ENCODE results near the gene WWC2.

The WWC2 gene

DNA sequence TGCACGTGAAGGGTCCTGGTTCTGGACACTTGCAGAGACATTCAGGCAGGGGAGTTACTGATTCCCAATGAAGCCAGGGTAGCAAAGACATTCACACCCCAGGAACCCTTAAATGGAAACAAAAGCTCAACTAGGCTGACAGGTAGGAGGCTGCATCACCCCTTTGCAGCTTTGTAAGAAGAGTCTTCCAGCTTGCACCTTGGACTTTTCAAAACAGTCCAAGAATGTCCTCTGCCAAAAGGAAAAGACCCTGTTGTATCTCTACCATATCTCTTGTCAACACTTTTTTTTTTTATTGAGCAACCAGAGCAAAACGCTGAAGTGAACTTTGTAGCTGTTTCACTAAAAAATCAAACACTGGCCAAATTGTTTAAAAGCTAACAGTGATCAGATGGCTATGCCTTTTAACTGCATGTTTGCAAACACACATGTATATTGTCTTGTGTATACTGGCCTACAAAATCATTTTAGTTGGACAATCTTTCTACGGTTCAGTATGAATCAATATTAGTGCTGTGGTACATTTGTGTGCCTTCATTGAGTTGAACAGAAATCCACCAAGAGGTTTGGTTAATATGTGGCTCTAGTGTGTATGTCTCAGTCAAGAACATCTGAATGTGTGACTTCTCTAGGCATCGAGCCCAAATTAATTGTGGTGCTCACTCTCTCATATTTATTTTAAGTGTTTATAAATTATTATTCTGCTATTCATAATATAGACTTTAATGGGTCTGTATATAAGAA, 18.5 kb upstream of the WWC2 start:
- Histone ChIP-seq H3K4me3 (ENCODE audit: low read length in 2 of 2) (no peak overlapping the region), H3K27ac (ENCODE audit: low read length) (no peak overlapping the region), H3K27me3 (ENCODE audit: control insufficient read depth in 1 of 2, insufficient read depth in 2 of 2, low read length in 2 of 2) (no peaks in the 10 kb centered on the region), H3K9ac (ENCODE audit: low read length in 2 of 2) (no peak overlapping the region), H3K36me3 (ENCODE audit: control insufficient read depth in 2 of 2, insufficient read depth in 2 of 2, low read length in 2 of 2) (no peaks in the 10 kb centered on the region), H3K4me1 (ENCODE audit: control insufficient read depth, insufficient read depth, low read length) (no peaks in the 10 kb centered on the region), H3K9me3 (ENCODE audit: control insufficient read depth in 2 of 2, low read length in 2 of 2) (no peaks in the 10 kb centered on the region)

- Histone ChIP-seq H3K27me3 (ENCODE audit: control insufficient read depth in 1 of 2, insufficient read depth in 2 of 2, low read length in 2 of 2) (no peaks in the 10 kb centered on the region), H3K4me3 (ENCODE audit: low read length in 2 of 2) (no peak overlapping the region), H3K9ac (ENCODE audit: low read length in 2 of 2) (no peak overlapping the region), H3K9me3 (ENCODE audit: control insufficient read depth in 2 of 2, low read length in 2 of 2) (no peaks in the 10 kb centered on the region), H3K27ac (ENCODE audit: low read length) (no peak overlapping the region), H3K36me3 (ENCODE audit: control insufficient read depth in 2 of 2, insufficient read depth in 2 of 2, low read length in 2 of 2) (no peaks in the 10 kb centered on the region), H3K4me1 (ENCODE audit: control insufficient read depth, insufficient read depth, low read length) (no peaks in the 10 kb centered on the region)
These were observed 18.0 kb upstream of the WWC2 start for GRCh38 chr4:183081116-183081469.

GRCh38 chr4:183082053-183082452, 17.0 kb upstream of the WWC2 start:
- Histone ChIP-seq H3K4me1 (ENCODE audit: control insufficient read depth, insufficient read depth, low read length) (no peaks in the 10 kb centered on the region), H3K9ac (ENCODE audit: low read length in 2 of 2) (no peak overlapping the region), H3K27ac (ENCODE audit: low read length) (no peak overlapping the region), H3K9me3 (ENCODE audit: control insufficient read depth in 2 of 2, low read length in 2 of 2) (no peaks in the 10 kb centered on the region), H3K27me3 (ENCODE audit: control insufficient read depth in 1 of 2, insufficient read depth in 2 of 2, low read length in 2 of 2) (no peaks in the 10 kb centered on the region), H3K4me3 (ENCODE audit: low read length in 2 of 2) (no peak overlapping the region), H3K36me3 (ENCODE audit: control insufficient read depth in 2 of 2, insufficient read depth in 2 of 2, low read length in 2 of 2) (no peaks in the 10 kb centered on the region)

GRCh38 chr4:183094393-183095198, 4.5 kb upstream of the WWC2 start:
- H3K36me3 ChIP-seq (ENCODE audit: control insufficient read depth in 2 of 2, insufficient read depth in 2 of 2, low read length in 2 of 2): no peaks in the 10 kb centered on the region
- H3K9ac ChIP-seq (ENCODE audit: low read length in 2 of 2): no peak overlapping the region
- H3K4me1 ChIP-seq (ENCODE audit: control insufficient read depth, insufficient read depth, low read length): peaks cover 5% of the 10 kb centered on the region

GRCh38 chr4:183095199-183095512, 3.9 kb upstream of the WWC2 start:
- Histone ChIP-seq H3K27me3 (ENCODE audit: control insufficient read depth in 1 of 2, insufficient read depth in 2 of 2, low read length in 2 of 2) (no peaks in the 10 kb centered on the region), H3K4me1 (ENCODE audit: control insufficient read depth, insufficient read depth, low read length) (peaks cover 8% of the 10 kb centered on the region), H3K36me3 (ENCODE audit: control insufficient read depth in 2 of 2, insufficient read depth in 2 of 2, low read length in 2 of 2) (no peaks in the 10 kb centered on the region), H3K9ac (ENCODE audit: low read length in 2 of 2) (no peak overlapping the region), H3K4me3 (ENCODE audit: low read length in 2 of 2) (no peak overlapping the region), H3K9me3 (ENCODE audit: control insufficient read depth in 2 of 2, low read length in 2 of 2) (no peaks in the 10 kb centered on the region), H3K27ac (ENCODE audit: low read length) (no peak overlapping the region)

More at GRCh38 chr4:183094393-183095198, 4.5 kb upstream of the WWC2 start:
- Histone ChIP-seq H3K9me3 (ENCODE audit: control insufficient read depth in 2 of 2, low read length in 2 of 2) (no peaks in the 10 kb centered on the region), H3K27ac (ENCODE audit: low read length) (no peak overlapping the region), H3K27me3 (ENCODE audit: control insufficient read depth in 1 of 2, insufficient read depth in 2 of 2, low read length in 2 of 2) (no peaks in the 10 kb centered on the region), H3K4me3 (ENCODE audit: low read length in 2 of 2) (no peak overlapping the region)

GRCh38 chr4:183096276-183096965, 2.6 kb upstream of the WWC2 start:
- no peaks in the 10 kb centered on the region for H3K9me3 ChIP-seq (ENCODE audit: control insufficient read depth in 2 of 2, low read length in 2 of 2)
- H3K27me3 ChIP-seq (ENCODE audit: control insufficient read depth in 1 of 2, insufficient read depth in 2 of 2, low read length in 2 of 2): no peaks in the 10 kb centered on the region
- no peaks in the 10 kb centered on the region for H3K36me3 ChIP-seq (ENCODE audit: control insufficient read depth in 2 of 2, insufficient read depth in 2 of 2, low read length in 2 of 2)
- H3K4me3 ChIP-seq (ENCODE audit: low read length in 2 of 2): no peak overlapping the region
- no peak overlapping the region for H3K27ac ChIP-seq (ENCODE audit: low read length)
- no peak overlapping the region for H3K9ac ChIP-seq (ENCODE audit: low read length in 2 of 2)
- H3K4me1 ChIP-seq (ENCODE audit: control insufficient read depth, insufficient read depth, low read length): peaks cover 13% of the 10 kb centered on the region

DNA sequence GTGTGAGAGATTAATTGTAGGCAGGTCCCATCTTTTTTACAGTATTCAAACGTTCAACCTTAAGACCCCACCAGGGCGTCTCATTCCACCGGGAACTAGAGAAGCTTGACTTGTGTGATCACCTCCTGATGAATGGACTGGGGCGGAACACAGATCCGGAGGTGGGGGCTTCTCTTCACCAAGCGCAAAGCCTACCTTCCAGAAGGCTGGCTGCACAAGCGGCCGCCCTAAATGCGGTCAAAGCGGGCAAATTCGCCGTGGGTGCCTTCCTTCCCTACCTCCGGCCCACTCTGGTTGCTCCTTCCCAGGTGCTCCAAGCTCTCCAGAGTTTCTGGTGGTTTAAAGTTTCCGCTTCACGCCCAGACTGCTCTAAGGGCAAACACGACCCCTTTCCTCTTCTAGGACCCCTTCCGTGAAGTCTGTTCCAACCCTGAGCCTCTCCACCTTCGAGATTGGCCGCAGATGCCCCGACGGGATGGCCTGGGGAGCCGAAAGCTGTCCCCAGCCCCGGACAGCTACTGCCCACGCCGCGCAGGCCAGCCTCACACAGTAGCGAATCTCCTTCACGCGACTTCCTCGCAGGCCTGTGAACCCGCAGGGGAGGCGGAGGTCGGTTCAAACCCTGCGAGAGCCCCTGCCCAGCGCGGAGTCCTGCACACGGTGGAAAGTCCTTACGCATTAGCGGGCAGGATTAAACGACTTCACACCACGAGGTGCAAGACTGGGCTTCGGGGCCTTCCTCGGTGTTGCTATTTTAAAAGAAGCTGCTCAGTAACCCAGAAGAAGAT, 1.6 kb upstream of the WWC2 start:
- H3K27me3 ChIP-seq (ENCODE audit: control insufficient read depth in 1 of 2, insufficient read depth in 2 of 2, low read length in 2 of 2): no peaks in the 10 kb centered on the region
- peaks cover 13% of the 10 kb centered on the region for H3K4me1 ChIP-seq (ENCODE audit: control insufficient read depth, insufficient read depth, low read length)
- H3K9ac ChIP-seq (ENCODE audit: low read length in 2 of 2): peak overlapping the region; percentile 76 to 78
- no peaks in the 10 kb centered on the region for H3K9me3 ChIP-seq (ENCODE audit: control insufficient read depth in 2 of 2, low read length in 2 of 2)
- peak overlapping the region; percentile 75 for H3K27ac ChIP-seq (ENCODE audit: low read length)
- H3K4me3 ChIP-seq (ENCODE audit: low read length in 2 of 2): peak overlapping the region; percentile 75 to 88
- H3K36me3 ChIP-seq (ENCODE audit: control insufficient read depth in 2 of 2, insufficient read depth in 2 of 2, low read length in 2 of 2): no peaks in the 10 kb centered on the region

DNA sequence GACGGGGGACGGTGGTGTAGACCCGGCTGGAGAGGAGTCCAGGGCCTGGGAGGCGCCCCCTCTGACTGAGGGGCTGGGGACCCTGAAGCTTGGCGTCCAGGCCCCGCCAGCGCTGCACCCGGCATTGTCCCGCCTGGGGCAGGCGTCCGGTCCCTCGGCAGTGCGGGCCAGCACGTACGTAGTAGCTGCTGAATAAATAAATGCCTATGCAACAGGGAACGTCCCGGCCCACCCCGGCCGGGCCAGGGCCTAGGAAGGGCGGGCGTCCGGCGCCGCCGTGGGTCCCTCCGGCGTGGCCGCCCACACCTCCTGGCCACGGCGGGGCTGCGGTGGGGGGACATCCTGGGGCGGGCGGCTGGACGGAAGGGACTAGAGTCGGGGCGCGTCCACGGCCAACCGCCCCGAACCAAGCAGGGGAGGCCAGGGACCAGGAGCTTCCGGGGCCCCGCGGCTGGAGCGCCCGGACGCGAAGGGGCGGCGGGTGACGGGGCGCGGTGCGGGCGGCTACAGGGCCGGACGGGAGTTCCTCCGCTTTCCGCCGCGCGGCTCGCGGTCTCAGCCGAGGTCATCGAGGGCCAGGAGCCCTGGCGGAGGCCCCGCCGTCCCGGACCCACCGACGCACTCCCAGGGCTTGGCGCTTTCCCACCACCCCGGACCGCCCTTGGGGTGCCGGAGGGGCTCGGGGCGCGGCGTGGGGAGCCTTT, 886 bp upstream of the WWC2 start:
- H3K4me1 ChIP-seq (ENCODE audit: control insufficient read depth, insufficient read depth, low read length): peaks cover 13% of the 10 kb centered on the region
- H3K9ac ChIP-seq (ENCODE audit: low read length in 2 of 2): peak overlapping the region; percentile 76 to 78
- H3K27ac ChIP-seq (ENCODE audit: low read length): peak overlapping the region; percentile 75
- H3K27me3 ChIP-seq (ENCODE audit: control insufficient read depth in 1 of 2, insufficient read depth in 2 of 2, low read length in 2 of 2): no peaks in the 10 kb centered on the region
- H3K4me3 ChIP-seq (ENCODE audit: low read length in 2 of 2): peak overlapping the region; percentile 75 to 88
- no peaks in the 10 kb centered on the region for H3K9me3 ChIP-seq (ENCODE audit: control insufficient read depth in 2 of 2, low read length in 2 of 2)
- H3K36me3 ChIP-seq (ENCODE audit: control insufficient read depth in 2 of 2, insufficient read depth in 2 of 2, low read length in 2 of 2): no peaks in the 10 kb centered on the region

DNA sequence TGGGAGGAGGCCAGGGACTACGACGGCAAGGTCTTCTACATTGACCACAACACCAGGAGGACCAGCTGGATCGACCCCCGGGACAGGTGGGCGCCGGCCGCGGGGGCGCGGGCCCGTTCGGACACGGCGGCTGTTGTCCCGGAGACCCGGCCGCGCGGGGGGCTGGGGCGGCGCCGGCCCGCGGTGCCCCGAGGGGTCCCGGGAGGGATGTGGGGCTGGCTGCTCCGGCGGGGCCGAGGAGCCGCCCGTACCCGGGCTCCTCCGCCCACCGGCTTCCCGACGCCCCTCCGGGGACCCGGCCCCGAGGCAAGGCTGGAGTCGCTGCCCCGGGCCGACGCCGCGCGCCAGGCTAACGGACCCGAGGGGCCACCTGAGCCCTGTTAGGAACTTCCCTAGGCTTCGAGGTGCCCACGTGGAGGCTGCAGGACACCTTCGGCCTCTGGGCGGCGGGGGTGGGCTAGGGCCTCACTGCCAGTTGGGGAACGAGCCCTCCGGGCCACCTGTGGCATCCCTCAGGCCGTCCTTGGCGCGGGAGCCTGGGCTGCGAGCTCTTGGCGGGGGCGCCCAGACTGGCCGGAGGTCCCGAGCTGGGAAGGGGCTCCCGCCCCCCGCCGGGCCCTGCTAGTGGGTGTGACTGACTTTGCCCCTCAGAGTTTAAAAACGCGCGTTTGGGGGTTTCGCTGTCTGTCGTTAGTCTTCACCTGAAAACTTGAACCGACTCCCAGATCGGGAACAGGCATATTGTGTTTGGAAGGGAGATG, 660 bp downstream of the WWC2 start:
- no peaks in the 10 kb centered on the region for H3K9me3 ChIP-seq (ENCODE audit: control insufficient read depth in 2 of 2, low read length in 2 of 2)
- H3K27me3 ChIP-seq (ENCODE audit: control insufficient read depth in 1 of 2, insufficient read depth in 2 of 2, low read length in 2 of 2): no peaks in the 10 kb centered on the region
- H3K4me1 ChIP-seq (ENCODE audit: control insufficient read depth, insufficient read depth, low read length): peaks cover 13% of the 10 kb centered on the region
- peak overlapping the region; percentile 75 to 88 for H3K4me3 ChIP-seq (ENCODE audit: low read length in 2 of 2)
- peak overlapping the region; percentile 76 for H3K9ac ChIP-seq (ENCODE audit: low read length in 2 of 2)
- no peaks in the 10 kb centered on the region for H3K36me3 ChIP-seq (ENCODE audit: control insufficient read depth in 2 of 2, insufficient read depth in 2 of 2, low read length in 2 of 2)
- no peak overlapping the region for H3K27ac ChIP-seq (ENCODE audit: low read length)

Data from stomach smooth muscle (tissue), 2 donors.